Spleen (tissue), 11 donors: ENCODE results near the gene FREY1. TPM values are rescaled to one million over a fixed set of nuclear protein-coding genes. Genes with fewer than 3 reads are reported as not detected.

Source experiments
- DNase-seq: peaks from one replicate; pipeline ENCODE4 v3.0.0-alpha.2; 2020
- H3K27ac ChIP-seq, 8 donors: fragments of 200-600 bp; sonication (generic) in 7 of 8; 1 replicate in 4 of 8; 2 replicates in 4 of 8; pipeline versions ENCODE4 v1.5.0 to v1.8.0; 2016 to 2021; ENCODE audit warnings: inconsistent platforms in 4 of 8, mild to moderate bottlenecking in 4 of 8, moderate library complexity in 1 of 8
- H3K27me3 ChIP-seq, 7 donors: fragments of 200-600 bp; sonication (generic) in 6 of 7; replicated peaks in 1 of 7; 1 replicate in 4 of 7; 2 replicates in 3 of 7; pipeline versions ENCODE4 v1.5.0 to v1.8.0; 2016 to 2021; ENCODE audit warnings: inconsistent platforms in 3 of 7, mild to moderate bottlenecking in 1 of 7
- H3K36me3 ChIP-seq, 6 donors: fragments of 200-600 bp; sonication (generic) in 5 of 6; 1 replicate in 4 of 6; 2 replicates in 2 of 6; pipeline versions ENCODE4 v1.5.0 to v1.8.0; 2016 to 2021; ENCODE audit warnings: inconsistent platforms in 2 of 6
- H3K4me1 ChIP-seq, 6 donors: fragments of 200-600 bp; sonication (generic) in 5 of 6; 1 replicate in 3 of 6; 2 replicates in 3 of 6; pipeline versions ENCODE4 v1.5.0 to v1.8.0; 2016 to 2021; ENCODE audit warnings: inconsistent platforms in 3 of 6
- H3K4me3 ChIP-seq, 8 donors: fragments of 200-600 bp; sonication (generic) in 7 of 8; 1 replicate in 4 of 8; 2 replicates in 4 of 8; pipeline versions ENCODE4 v1.5.0 to v1.8.0; 2016 to 2021; ENCODE audit warnings: inconsistent platforms in 4 of 8, mild to moderate bottlenecking in 4 of 8, moderate library complexity in 2 of 8
- H3K9me3 ChIP-seq, 8 donors: fragments of 200-600 bp; sonication (generic) in 7 of 8; 1 replicate in 4 of 8; 2 replicates in 4 of 8; pipeline versions ENCODE4 v1.5.0 to v1.8.0; 2016 to 2021; ENCODE audit warnings: inconsistent platforms in 4 of 8
- CTCF ChIP-seq, 11 experiments: fragments of 200-600 bp in 7 of 11; fragments of 450-650 bp in 4 of 11; sonication (generic) in 4 of 11; IDR thresholded peaks in 8 of 11; conservative IDR thresholded peaks in 3 of 11; 1 replicate in 7 of 11; 2 replicates in 4 of 11; pipeline versions ENCODE4 v1.4.0 to v1.8.0; 2016 to 2021; ENCODE audit warnings: antibody characterized with exemption in 11 of 11, inconsistent platforms in 4 of 11, mild to moderate bottlenecking in 1 of 11
- POLR2A ChIP-seq, 3 donors: fragments of 450-650 bp; IDR thresholded peaks; one replicate each; pipeline ENCODE4 v1.5.1; 2017; ENCODE audit warnings: antibody characterized with exemption in 3 of 3, mild to moderate bottlenecking in 1 of 3
- POLR2AphosphoS5 ChIP-seq, 3 donors: sonication (generic); formaldehyde crosslinking; IDR thresholded peaks; one replicate each; pipeline ENCODE4 v1.5.1; 2017; ENCODE audit warnings: antibody characterized with exemption in 3 of 3
- WGBS, 5 donors: extraction: QIAGEN DNeasy Blood & Tissue Kit in 3 of 5; methylation state at CpG; one replicate each; pipeline versions ENCODE4 v1.1.5 to v1.1.7; 2013 to 2018; 5-methylcytosine and 5-hydroxymethylcytosine counted together
- intact Hi-C: fragments of 100-400 bp; cut with DNase I; formaldehyde crosslinking; loops from one replicate; pipeline ENCODE4 v1.15.0; 2023; ENCODE audit warnings: low total_unique reads
- polyA plus RNA-seq, 3 donors: library from polyadenylated mRNA; stranded (reverse); fragments of 200-250 nt; gene quantifications; one replicate each; pipeline ENCODE4 v1.2.1, GENCODE V29; 2013
- total RNA-seq, 7 donors: library from RNA; depleted of rRNA in 3 of 7; stranded (reverse); fragments of >200 nt in 3 of 7; fragmentation: NEBNext Ultra II Directional in 4 of 7; extraction: Animal tissue kit (Norgen Biotek cat#: 25700) in 4 of 7; gene quantifications; one replicate each; pipeline versions ENCODE4 v1.1.0 to v1.2.1, GENCODE V29; 2016 to 2021
- donor health status: healthy with polysubstance abuse.
- donor health status: DM: no; HTN: no; CAD: no; lungs with moderate emphysema.
- donor health status: DM: no; HTN: no; CAD: no.
- donor health status: Bipolar disorder and iron deficiency.
- donor health status: healthy.
- donor health status: DM: no; HTN: no; CAD: no.
- donor health status: DM: yes; HTN: yes; CAD: no.

FREY1 gene
- total and polyA plus RNA-seq, 10 donors: 0.13 to 2.0 (median 0.79) TPM; not detected in 2

DNA sequence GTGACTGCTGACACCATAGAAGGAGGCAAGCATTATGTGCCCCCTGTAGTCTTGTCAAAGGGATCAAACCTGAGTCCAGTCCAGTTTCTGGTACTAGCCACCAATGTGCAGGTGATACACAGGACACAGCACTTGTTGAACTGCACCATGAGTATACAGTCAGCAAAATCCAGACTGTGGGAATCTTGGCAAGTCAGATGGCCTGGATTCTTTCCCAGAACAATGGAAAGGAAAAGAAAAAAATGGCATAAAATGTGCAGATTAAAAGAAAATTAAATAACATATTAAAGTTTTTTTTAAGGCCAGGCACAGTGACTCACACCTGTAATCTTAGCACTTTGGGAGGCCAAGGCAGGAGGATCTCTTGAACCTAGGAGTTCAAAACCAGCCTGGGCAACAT lies 43.0 kb downstream of the FREY1 start:
- H3K4me3 ChIP-seq: no peak overlapping the region
- intact Hi-C loops: no loop called here
- no peaks in the 10 kb centered on the region for H3K27me3 ChIP-seq
- DNase-seq: no peak
- H3K27ac ChIP-seq: no peak overlapping the region
- peaks cover 9 to 100% (median 91%) of the 10 kb centered on the region in 6 donors for H3K36me3 ChIP-seq
- no peaks in the 10 kb centered on the region for H3K9me3 ChIP-seq
- TF ChIP-seq POLR2AphosphoS5 (IDR thresholded peaks at IDR 0.05) (no peak), POLR2A (IDR thresholded peaks at IDR 0.05) (no peak), CTCF (IDR thresholded peaks at IDR 0.05 in 8 of 11, conservative IDR thresholded peaks at IDR 0.05 in 3 of 11) (no peak)
- H3K4me1 ChIP-seq: peaks cover 5 to 17% (median 9%) of the 10 kb centered on the region in 6 donors

DNA sequence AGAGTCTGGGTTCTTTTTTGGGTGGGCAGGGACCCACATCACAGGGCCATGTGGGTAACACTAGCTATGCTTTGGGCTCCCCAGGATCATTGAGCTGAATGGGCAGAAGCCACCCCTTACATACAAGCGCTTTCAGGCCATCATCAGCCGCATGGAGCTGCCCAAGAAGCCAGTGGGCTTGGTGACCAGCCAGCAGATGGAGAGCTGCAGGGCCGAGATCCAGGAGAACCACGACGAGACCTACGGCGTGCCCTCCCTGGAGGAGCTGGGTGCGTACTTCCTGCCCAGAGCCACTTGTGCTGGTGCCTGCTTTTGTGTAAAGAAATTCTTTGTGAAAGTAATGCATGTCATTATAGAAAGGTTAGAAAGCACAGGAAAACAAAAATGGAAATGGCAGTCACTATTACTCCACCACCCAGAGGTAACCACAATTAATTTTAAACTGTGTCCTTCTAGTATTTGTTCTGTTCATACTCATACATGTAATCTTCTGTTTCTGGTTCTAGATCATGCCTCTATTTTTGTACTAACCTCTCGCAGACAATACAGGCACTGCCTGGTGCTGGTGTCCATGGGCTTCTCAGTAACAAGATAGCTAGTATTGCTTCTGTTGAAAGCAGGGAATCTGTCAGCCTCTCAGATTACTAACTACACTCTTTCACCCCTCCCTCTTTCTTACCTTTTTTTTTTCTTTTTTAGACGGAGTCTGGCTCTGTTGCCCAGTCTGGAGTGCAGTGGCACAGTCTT lies 46.1 kb downstream of the FREY1 start:
- TF ChIP-seq POLR2A (IDR thresholded peaks at IDR 0.05): no peak
- no peak for TF ChIP-seq POLR2AphosphoS5 (IDR thresholded peaks at IDR 0.05)
- no peak for TF ChIP-seq CTCF (IDR thresholded peaks at IDR 0.05 in 8 of 11, conservative IDR thresholded peaks at IDR 0.05 in 3 of 11)
- Histone ChIP-seq H3K9me3 (no peaks in the 10 kb centered on the region), H3K27ac (peak overlapping the region in 1 of 8 donors; percentile 68), H3K27me3 (no peaks in the 10 kb centered on the region), H3K4me3 (no peak overlapping the region), H3K4me1 (peaks cover 29 to 46% (median 33%) of the 10 kb centered on the region in 6 donors), H3K36me3 (peaks cover 9 to 100% (median 89%) of the 10 kb centered on the region in 6 donors)
- DNase-seq: no peak
- intact Hi-C loops: no loop called here
- WGBS, 5 donors: 85 to 94% (median 87%) methylated on average over 9 to 10 of the region's 10 CpGs

- Histone ChIP-seq H3K9me3 (no peaks in the 10 kb centered on the region), H3K27ac (peak overlapping the region in 6 of 8 donors; percentile 9 to 78 (median 60)), H3K4me3 (no peak overlapping the region), H3K27me3 (no peaks in the 10 kb centered on the region), H3K4me1 (peaks cover 29 to 48% (median 33%) of the 10 kb centered on the region in 6 donors), H3K36me3 (peaks cover 10 to 100% (median 86%) of the 10 kb centered on the region in 6 donors)
- TF ChIP-seq POLR2AphosphoS5 (IDR thresholded peaks at IDR 0.05) (no peak), POLR2A (IDR thresholded peaks at IDR 0.05) (no peak), CTCF (IDR thresholded peaks at IDR 0.05 in 8 of 11, conservative IDR thresholded peaks at IDR 0.05 in 3 of 11) (no peak)
- no peak for DNase-seq
- 82 to 96% (median 94%) methylated on average over 5 of the region's 5 CpGs for WGBS, 5 donors
- intact Hi-C loops: no loop called here
These were observed 46.7 kb downstream of the FREY1 start for GRCh38 chr11:45860348-45860747.

GRCh38 chr11:45859661-45860140 lies 47.4 kb downstream of the FREY1 start:
- Histone ChIP-seq H3K9me3 (no peaks in the 10 kb centered on the region), H3K27ac (peak overlapping the region in 6 of 8 donors; percentile 9 to 78 (median 60)), H3K27me3 (no peaks in the 10 kb centered on the region), H3K4me1 (peaks cover 29 to 55% (median 33%) of the 10 kb centered on the region in 6 donors), H3K36me3 (peaks cover 10 to 98% (median 81%) of the 10 kb centered on the region in 6 donors), H3K4me3 (no peak overlapping the region)
- peak; percentile 77 to 90 (median 87) for TF ChIP-seq POLR2AphosphoS5 (IDR thresholded peaks at IDR 0.05)
- TF ChIP-seq POLR2A (IDR thresholded peaks at IDR 0.05): no peak
- WGBS, 5 donors: 57 to 79% (median 70%) methylated on average over 12 of the region's 12 CpGs
- intact Hi-C loops: no loop called here
- DNase-seq: peak; percentile 89
